ENCODE results near the gene MEG3. TPM values are rescaled to one million over a fixed set of nuclear protein-coding genes. Genes with fewer than 3 reads are reported as not detected.

The MEG3 gene
- total and polyA plus RNA-seq, 2 donors (not counting 3 experiments of a cell fraction or from before 2014, with no cell fraction given): 378 to 508 TPM

DNA sequence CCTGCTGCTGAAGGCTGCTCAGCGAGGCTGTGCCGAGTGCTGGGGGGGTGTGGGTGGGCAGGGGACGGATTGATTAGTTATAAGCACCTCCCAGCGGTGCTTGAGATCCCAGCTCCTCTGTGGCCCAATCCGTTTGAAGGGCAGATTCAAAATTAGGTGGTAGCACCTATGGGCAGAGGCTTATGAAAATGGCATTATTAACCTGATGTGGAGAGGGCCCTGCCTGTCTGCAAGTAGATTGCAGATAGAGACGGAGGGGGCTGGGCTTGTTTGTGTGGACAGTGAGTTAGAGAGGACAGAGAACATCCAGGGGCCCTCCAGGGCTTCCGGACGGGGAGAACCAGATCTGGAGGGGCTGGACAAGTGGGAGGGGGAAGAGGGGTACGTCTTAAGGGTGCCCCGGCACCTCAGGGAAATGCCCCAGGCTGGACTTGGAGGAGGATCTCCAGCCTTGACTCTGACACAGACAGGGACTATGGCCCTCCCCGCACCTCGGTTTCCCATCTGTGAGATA, 77.8 kb downstream of the MEG3 start, which contains the start of gene RTL1:
Gene RTL1, minus strand, starts transcription at position 51 of the 514 bp plus-strand sequence. CDS start 18,934 bp downstream, outside the sequence.
- no peak for DNase-seq (ENCODE audit: low read depth, low spot score)
- Histone ChIP-seq H3K79me2 (ENCODE audit: control insufficient read depth, insufficient read depth, low read length) (no peaks in the 10 kb centered on the region), H3K9me1 (replicated peaks; ENCODE audit: control insufficient read depth, extremely low read depth, insufficient read depth, low read length) (no peaks in the 10 kb centered on the region), H3K4me3 (replicated peaks in 1 of 3; ENCODE audit: insufficient read depth in 1 of 3, low read depth in 1 of 3, low read length in 3 of 3) (no peak within 1 kb of the TSS), H4K20me1 (replicated peaks; ENCODE audit: control insufficient read depth, extremely low read depth, insufficient read depth, low read length) (no peaks in the 10 kb centered on the region), H3K36me3 (ENCODE audit: control insufficient read depth in 2 of 2, extremely low read depth in 1 of 2, insufficient read depth in 2 of 2, low read length in 2 of 2) (peaks cover 0 to 27% of the 10 kb centered on the region in 2 experiments), H3K27ac (ENCODE audit: insufficient read depth, low read depth, low read length) (no peak within 1 kb of the TSS), H3K4me2 (ENCODE audit: insufficient read depth, low read length) (no peak within 1 kb of the TSS), H3K4me1 (ENCODE audit: control insufficient read depth, extremely low read depth, insufficient read depth, low read length) (peaks cover 13% of the 10 kb centered on the region), H2AFZ (ENCODE audit: low read depth, low read length) (no peak within 1 kb of the TSS), H3K27me3 (ENCODE audit: control insufficient read depth in 2 of 2, insufficient read depth in 2 of 2, low read length in 2 of 2) (peaks cover 3 to 6% of the 10 kb centered on the region in 2 experiments), H3K9me3 (replicated peaks; ENCODE audit: control insufficient read depth, insufficient read depth, low read length) (no peaks in the 10 kb centered on the region), H3K9ac (replicated peaks; ENCODE audit: extremely low read depth, insufficient read depth, low read length) (no peak within 1 kb of the TSS)
- no peak for FAIRE-seq
- CTCF ChIA-PET: no interaction called here
- POLR2A ChIA-PET: no interaction called here
- dilution Hi-C loops (cut with MboI; ENCODE audit: extremely low pct_ligation_motif_present, low sequenced_read_pairs): no loop called here
- BruUV-seq (replicated peaks): no TSS peak
- TF ChIP-seq CTCF (IDR thresholded peaks at IDR 0.05; ENCODE audit: extremely low read depth in 1 of 2, insufficient read depth in 1 of 2, low read depth in 1 of 2, low read length in 2 of 2) (no peak), JUN (IDR thresholded peaks at IDR 0.05; ENCODE audit: borderline replicate concordance, insufficient read depth, insufficient read length, low read depth) (no peak), MYC (IDR thresholded peaks at IDR 0.05; ENCODE audit: low read depth, low read length) (no peak), GATA2 (IDR thresholded peaks at IDR 0.05; ENCODE audit: insufficient read depth, insufficient read length, low read depth, low read length) (no peak), POLR2A (IDR thresholded peaks at IDR 0.05; ENCODE audit: low read depth, low read length) (no peak), EZH2 (IDR thresholded peaks at IDR 0.05; ENCODE audit: borderline replicate concordance, low read depth, low read length, severe bottlenecking) (no peak), FOS (IDR thresholded peaks at IDR 0.05; ENCODE audit: borderline replicate concordance, insufficient read depth, low read length) (no peak), POLR2AphosphoS5 (IDR thresholded peaks at IDR 0.05; ENCODE audit: insufficient read depth, low read depth, low read length) (no peak)
- TF ChIP-seq, protein P1, sequence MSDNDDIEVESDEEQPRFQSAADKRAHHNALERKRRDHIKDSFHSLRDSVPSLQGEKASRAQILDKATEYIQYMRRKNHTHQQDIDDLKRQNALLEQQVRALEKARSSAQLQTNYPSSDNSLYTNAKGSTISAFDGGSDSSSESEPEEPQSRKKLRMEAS (IDR thresholded peaks at IDR 0.05; ENCODE audit: insufficient read depth, insufficient read length): no peak
- intact Hi-C loops (cut with micrococcal nuclease): loop anchor here (5.0 kb wide), 2 partner anchors 169 to 196 kb away; no protein-coding TSS in a partner anchor
